Kidney epithelial cell (primary cell): ENCODE measurements around the gene EML3. TPM values are rescaled to one million over a fixed set of nuclear protein-coding genes. Genes with fewer than 3 reads are reported as not detected.

ENCODE experiments used
- DNase-seq: peaks from one replicate; pipeline ENCODE4 v3.0.0-alpha.2; 2010; ENCODE audit warnings: low read depth
- H3K27me3 ChIP-seq: 2 replicates; pipeline ENCODE4 v1.6.0; 2011; ENCODE audit warnings: low read length; ENCODE audit not compliant: control insufficient read depth, insufficient read depth
- H3K36me3 ChIP-seq: 2 replicates; pipeline ENCODE4 v1.5.1; 2011; ENCODE audit warnings: low read length; ENCODE audit not compliant: control insufficient read depth, insufficient read depth
- H3K4me3 ChIP-seq: 2 replicates; pipeline ENCODE4 v1.5.1; 2011; ENCODE audit warnings: low read depth, mild to moderate bottlenecking, control low read depth, low read length
- CTCF ChIP-seq: IDR thresholded peaks from 2 replicates; pipeline ENCODE4 v1.5.1; 2011; ENCODE audit warnings: mild to moderate bottlenecking, moderate library complexity, low read length, control low read depth, inconsistent platforms; ENCODE audit not compliant: insufficient read depth, poor library complexity, severe bottlenecking
- total RNA-seq: library from RNA; depleted of rRNA; stranded (reverse); fragments of >200 nt; gene quantifications from 2 replicates; pipeline ENCODE4 v1.2.3, GENCODE V29; 2015

The EML3 gene
- total RNA-seq, 1 donor from 2014 or later: 21.1 TPM

DNA sequence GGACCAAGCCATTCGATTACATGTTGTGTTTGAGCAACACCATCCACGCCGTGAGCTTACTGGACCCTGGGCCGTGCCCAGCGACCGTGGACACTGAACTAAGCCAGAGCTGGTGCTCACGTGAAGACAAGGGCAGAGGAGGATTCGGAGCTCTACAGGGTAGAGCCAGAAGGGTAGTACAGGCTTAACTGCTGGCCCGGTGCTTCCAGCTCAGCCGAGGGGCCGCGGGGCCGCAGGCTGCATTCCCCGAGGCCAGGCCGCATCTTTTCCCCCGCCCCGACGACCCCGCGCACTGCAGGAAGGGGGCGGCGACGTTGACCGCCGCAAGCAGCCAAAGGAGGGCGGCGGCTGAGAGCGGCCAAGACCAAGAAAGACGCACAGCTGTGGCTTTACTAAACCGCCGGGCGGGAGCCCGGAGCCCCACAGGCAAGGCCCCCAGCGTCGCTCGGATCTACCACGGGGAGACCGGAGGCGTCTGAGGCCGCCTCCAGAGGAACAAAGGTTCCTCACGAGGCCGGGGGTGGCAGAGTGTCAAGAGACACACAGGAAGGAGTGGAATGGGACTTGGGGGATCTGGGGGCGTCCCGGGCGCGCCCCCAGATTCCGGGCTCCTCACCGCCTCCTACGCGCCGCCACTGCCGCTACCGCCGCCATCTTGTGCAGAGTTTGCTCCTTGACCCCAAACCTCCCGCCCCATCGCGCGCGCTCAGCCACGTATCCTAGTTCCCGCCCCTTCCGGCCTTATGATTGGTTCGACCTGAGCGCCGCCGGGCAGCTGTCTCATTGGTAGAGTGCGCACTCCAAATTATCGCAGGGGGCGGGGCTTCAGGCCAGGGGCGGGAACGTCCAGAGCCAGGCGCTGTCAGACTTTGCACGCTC is 33.6 kb upstream of the EML3 start, which contains the start of gene GANAB:
TSS of gene GANAB (minus strand) at position 668 of the 879 bp plus-strand sequence. CDS start at position 654, 14 bp downstream.
- peaks cover 1% of the 10 kb centered on the region for H3K36me3 ChIP-seq
- no peak for TF ChIP-seq CTCF
- peak; percentile 87 for DNase-seq
- H3K4me3 ChIP-seq: peak within 1 kb of the TSS; percentile 61
- H3K27me3 ChIP-seq: no peaks in the 10 kb centered on the region

DNA sequence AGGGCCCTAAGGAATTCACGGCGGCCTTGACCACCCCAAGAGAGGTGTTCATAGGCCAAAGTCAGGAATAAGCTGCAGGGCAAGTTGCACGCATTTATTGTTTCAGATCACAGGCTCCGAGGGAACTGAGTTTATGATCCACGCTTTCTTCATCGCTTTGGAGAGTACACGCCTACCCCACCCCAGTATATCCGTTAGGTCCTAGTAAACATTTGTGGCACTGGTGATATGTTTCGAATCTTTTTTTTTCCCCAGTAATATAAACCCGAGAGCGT is 33.0 kb upstream of the EML3 start:
- Histone ChIP-seq H3K27me3 (no peaks in the 10 kb centered on the region), H3K4me3 (peak overlapping the region; percentile 61), H3K36me3 (peaks cover 1% of the 10 kb centered on the region)
- DNase-seq: no peak
- no peak for TF ChIP-seq CTCF

DNA sequence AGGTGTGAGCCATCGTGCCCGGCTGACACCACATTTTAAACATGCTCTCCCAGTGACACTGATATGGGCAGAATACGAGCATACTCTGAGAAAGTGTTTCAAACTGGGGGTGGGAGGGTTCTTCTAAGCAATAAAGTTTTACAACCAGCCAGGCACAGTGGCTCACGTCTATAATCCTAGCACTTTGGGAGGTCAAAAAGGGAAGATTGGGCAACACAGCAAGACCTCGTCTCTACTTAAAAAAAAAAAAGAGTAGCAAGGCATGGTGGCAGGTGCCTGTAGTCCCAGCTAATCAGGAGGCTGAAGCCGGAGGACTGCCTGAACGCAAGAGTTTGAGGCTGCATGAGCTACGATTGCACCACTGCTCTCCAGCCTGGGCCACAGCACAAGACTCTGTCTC is 31.6 kb upstream of the EML3 start:
- Histone ChIP-seq H3K27me3 (no peaks in the 10 kb centered on the region), H3K36me3 (peaks cover 3% of the 10 kb centered on the region), H3K4me3 (no peak overlapping the region)
- TF ChIP-seq CTCF: no peak
- DNase-seq: no peak

GRCh38 chr11:62632492-62632891 is 19.9 kb upstream of the EML3 start:
- Histone ChIP-seq H3K4me3 (no peak overlapping the region), H3K27me3 (no peaks in the 10 kb centered on the region), H3K36me3 (peaks cover 8% of the 10 kb centered on the region)
- DNase-seq: no peak
- no peak for TF ChIP-seq CTCF

DNA sequence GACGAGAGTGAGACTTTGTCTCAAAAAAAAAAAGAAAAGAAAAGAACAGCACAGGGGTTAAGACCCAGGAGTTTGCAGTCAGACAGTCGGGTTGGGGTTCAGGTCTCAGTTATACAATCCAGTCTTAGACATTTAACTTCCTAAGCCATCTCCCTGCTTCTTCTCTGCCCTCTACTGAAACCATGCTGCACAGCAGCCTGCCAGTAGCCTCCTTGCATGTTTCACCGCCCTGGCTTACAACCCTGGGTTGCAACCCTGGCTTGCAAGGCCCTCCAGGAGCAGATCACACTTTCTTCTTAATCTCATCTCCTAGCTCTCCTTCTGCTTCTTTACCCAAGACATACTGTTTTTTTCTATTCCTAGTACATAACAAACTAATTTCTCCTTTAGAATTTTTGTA is 15.1 kb upstream of the EML3 start:
- Histone ChIP-seq H3K27me3 (no peaks in the 10 kb centered on the region), H3K4me3 (no peak overlapping the region), H3K36me3 (peaks cover 9% of the 10 kb centered on the region)
- DNase-seq: no peak
- no peak for TF ChIP-seq CTCF
